ENCODE measurements around the gene CTIF. TPM values are rescaled to one million over a fixed set of nuclear protein-coding genes. Genes with fewer than 3 reads are reported as not detected.

Gene CTIF
- total RNA-seq, 4 donors from 2014 or later: 14.1 to 78.2 (median 18.4) TPM

DNA sequence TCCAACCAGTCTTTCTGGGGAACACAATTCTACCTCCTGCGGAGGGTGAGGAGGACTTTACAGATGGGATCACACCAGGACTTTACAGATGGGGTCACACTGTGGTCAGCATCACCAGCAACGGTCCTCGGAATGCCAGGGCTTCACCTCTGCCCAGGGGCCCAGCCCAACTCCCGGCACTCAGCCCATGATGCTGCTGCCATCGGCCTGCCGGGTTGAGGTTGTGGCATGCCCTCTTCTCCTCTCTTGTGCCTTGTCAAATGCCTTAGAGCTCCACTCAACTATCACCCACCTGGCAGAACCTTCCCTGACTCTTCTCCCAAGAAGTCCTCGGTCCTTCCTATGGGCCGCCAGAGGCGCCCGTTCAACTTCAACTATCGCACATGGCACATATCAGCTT lies 166.7 kb downstream of the CTIF start:
- WGBS, 2 donors (ENCODE audit: low coverage in 1 of 2): 93 to 100% methylated on average over 2 to 11 of the region's 11 CpGs

DNA sequence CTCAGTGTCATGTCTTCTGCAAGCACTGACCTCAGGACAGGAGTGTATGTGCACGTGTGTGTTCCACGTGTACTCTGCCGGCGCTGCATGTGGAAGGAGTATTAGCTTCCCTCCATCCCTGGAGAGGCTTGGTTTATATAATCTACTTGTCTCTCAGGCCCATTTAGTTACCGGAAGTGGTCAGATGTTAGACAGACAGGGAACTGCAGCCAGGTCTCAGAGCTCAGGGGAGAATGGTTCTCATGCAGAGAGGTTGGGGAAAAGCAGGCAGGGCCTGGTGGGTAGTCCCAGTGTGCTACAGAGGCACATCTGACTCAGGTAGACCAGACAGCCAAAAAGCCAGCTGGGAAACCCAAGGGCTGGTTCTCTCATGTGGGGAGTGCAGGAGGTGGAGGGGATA lies 167.9 kb downstream of the CTIF start:
- H3K27ac ChIP-seq: no peak overlapping the region
- intact Hi-C loops (cut with DNase I; ENCODE audit: low total_unique reads): no loop called here
- in situ Hi-C loops (cut with MboI; ENCODE audit: low pct_ligation_motif_present in 1 of 4, low pct_unique_long_range_greater_than_20kb in 1 of 4, low sequenced_read_pairs in 3 of 4): no loop called here
- no peaks in the 10 kb centered on the region for H3K4me1 ChIP-seq
- 69 to 85% methylated on average over 5 of the region's 5 CpGs for WGBS, 2 donors (ENCODE audit: low coverage in 1 of 2)
- H3K9me3 ChIP-seq: no peaks in the 10 kb centered on the region
- DNase-seq: no peak
- no peak overlapping the region for H3K4me3 ChIP-seq
- TF ChIP-seq, protein P1, sequence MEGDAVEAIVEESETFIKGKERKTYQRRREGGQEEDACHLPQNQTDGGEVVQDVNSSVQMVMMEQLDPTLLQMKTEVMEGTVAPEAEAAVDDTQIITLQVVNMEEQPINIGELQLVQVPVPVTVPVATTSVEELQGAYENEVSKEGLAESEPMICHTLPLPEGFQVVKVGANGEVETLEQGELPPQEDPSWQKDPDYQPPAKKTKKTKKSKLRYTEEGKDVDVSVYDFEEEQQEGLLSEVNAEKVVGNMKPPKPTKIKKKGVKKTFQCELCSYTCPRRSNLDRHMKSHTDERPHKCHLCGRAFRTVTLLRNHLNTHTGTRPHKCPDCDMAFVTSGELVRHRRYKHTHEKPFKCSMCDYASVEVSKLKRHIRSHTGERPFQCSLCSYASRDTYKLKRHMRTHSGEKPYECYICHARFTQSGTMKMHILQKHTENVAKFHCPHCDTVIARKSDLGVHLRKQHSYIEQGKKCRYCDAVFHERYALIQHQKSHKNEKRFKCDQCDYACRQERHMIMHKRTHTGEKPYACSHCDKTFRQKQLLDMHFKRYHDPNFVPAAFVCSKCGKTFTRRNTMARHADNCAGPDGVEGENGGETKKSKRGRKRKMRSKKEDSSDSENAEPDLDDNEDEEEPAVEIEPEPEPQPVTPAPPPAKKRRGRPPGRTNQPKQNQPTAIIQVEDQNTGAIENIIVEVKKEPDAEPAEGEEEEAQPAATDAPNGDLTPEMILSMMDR (IDR thresholded peaks at IDR 0.05): no peak
- TF ChIP-seq POLR2AphosphoS5 (IDR thresholded peaks at IDR 0.05) (no peak), POLR2A (IDR thresholded peaks at IDR 0.05) (no peak), EP300 (IDR thresholded peaks at IDR 0.05; ENCODE audit: low read depth) (no peak)
- H3K36me3 ChIP-seq: no peaks in the 10 kb centered on the region
- no peaks in the 10 kb centered on the region for H3K27me3 ChIP-seq

More for the DNA sequence above, 166.7 kb downstream of the CTIF start:
- no peak for DNase-seq
- Histone ChIP-seq H3K9me3 (no peaks in the 10 kb centered on the region), H3K4me3 (no peak overlapping the region), H3K27ac (no peak overlapping the region), H3K4me1 (no peaks in the 10 kb centered on the region), H3K27me3 (no peaks in the 10 kb centered on the region), H3K36me3 (no peaks in the 10 kb centered on the region)
- in situ Hi-C loops (cut with MboI; ENCODE audit: low pct_ligation_motif_present in 1 of 4, low pct_unique_long_range_greater_than_20kb in 1 of 4, low sequenced_read_pairs in 3 of 4) (no loop called here), intact Hi-C loops (cut with DNase I; ENCODE audit: low total_unique reads) (no loop called here)
- TF ChIP-seq POLR2A (IDR thresholded peaks at IDR 0.05) (no peak), POLR2AphosphoS5 (IDR thresholded peaks at IDR 0.05) (no peak), EP300 (IDR thresholded peaks at IDR 0.05; ENCODE audit: low read depth) (no peak)
- TF ChIP-seq, protein P1 (IDR thresholded peaks at IDR 0.05): no peak

DNA sequence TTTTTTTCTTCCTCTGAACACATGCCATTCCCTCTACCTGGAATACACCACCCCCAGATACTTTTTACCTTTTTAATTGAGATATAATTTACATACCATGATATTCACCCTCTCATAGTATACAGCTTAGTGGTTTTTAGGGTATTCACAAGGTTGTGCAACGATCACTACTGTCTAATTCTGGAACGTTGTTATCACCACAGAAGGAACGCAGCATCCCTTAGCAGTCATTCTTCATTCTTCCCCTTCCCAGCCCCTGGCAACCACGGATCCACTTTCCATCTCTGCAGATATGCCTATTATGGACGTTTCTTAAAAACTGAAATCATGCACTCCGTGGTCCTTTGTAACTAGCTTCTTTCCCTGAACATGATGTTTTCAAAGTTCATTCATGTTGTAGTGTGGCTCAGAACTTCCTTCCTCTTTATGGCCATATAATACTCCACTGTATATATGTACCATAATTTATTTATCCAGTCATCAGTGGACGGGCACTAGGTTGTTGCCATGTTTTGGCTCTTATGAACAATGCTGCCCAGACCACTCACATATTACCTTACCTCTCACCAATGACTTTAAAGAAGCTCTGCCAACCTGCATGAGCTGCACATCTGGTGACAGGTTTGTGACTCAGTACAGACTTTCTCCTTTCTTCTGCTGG lies 168.9 kb downstream of the CTIF start:
- WGBS, 2 donors (ENCODE audit: low coverage in 1 of 2): 84 to 86% methylated on average over 7 of the region's 7 CpGs
- H3K27me3 ChIP-seq: no peaks in the 10 kb centered on the region
- intact Hi-C loops (cut with DNase I; ENCODE audit: low total_unique reads) (no loop called here), in situ Hi-C loops (cut with MboI; ENCODE audit: low pct_ligation_motif_present in 1 of 4, low pct_unique_long_range_greater_than_20kb in 1 of 4, low sequenced_read_pairs in 3 of 4) (no loop called here)
- H3K4me1 ChIP-seq: no peaks in the 10 kb centered on the region
- H3K4me3 ChIP-seq: no peak overlapping the region
- DNase-seq: no peak
- TF ChIP-seq POLR2AphosphoS5 (IDR thresholded peaks at IDR 0.05) (no peak), EP300 (IDR thresholded peaks at IDR 0.05; ENCODE audit: low read depth) (no peak), POLR2A (IDR thresholded peaks at IDR 0.05) (no peak)
- TF ChIP-seq, protein P1 (IDR thresholded peaks at IDR 0.05): no peak
- H3K9me3 ChIP-seq: no peaks in the 10 kb centered on the region
- no peak overlapping the region for H3K27ac ChIP-seq
- no peaks in the 10 kb centered on the region for H3K36me3 ChIP-seq

DNA sequence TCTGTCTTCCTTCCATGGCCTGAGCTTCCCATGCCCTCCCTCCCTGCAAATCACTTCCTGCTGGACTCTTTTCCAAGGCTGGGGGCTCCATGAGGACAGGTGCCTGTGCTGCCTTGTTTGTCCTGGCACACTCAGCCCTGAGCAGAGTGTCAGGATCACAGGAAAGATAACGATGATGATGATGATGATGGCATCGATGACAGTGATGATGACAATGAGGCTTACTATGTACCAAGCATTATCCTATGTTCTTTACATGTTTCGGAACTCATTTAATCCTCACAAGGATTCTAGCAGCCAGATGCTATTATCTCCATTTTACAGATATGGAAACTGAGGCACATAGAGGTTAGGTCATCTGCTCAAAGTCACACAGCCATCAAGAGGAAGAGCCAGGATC lies 170.0 kb downstream of the CTIF start:
- H3K9me3 ChIP-seq: no peaks in the 10 kb centered on the region
- no peaks in the 10 kb centered on the region for H3K36me3 ChIP-seq
- H3K27me3 ChIP-seq: no peaks in the 10 kb centered on the region
- no peak for TF ChIP-seq EP300 (IDR thresholded peaks at IDR 0.05; ENCODE audit: low read depth)
- TF ChIP-seq, protein P1 (IDR thresholded peaks at IDR 0.05): no peak
- TF ChIP-seq POLR2A (IDR thresholded peaks at IDR 0.05): no peak
- no peak for TF ChIP-seq POLR2AphosphoS5 (IDR thresholded peaks at IDR 0.05)
- no peak for DNase-seq
- no peak overlapping the region for H3K27ac ChIP-seq
- intact Hi-C loops (cut with DNase I; ENCODE audit: low total_unique reads): no loop called here
- WGBS, 2 donors (ENCODE audit: low coverage in 1 of 2): 81 to 94% methylated on average over 3 of the region's 3 CpGs
- in situ Hi-C loops (cut with MboI; ENCODE audit: low pct_ligation_motif_present in 1 of 4, low pct_unique_long_range_greater_than_20kb in 1 of 4, low sequenced_read_pairs in 3 of 4): no loop called here
- H3K4me1 ChIP-seq: no peaks in the 10 kb centered on the region
- no peak overlapping the region for H3K4me3 ChIP-seq

Measured in transverse colon (tissue), 4 donors.